Neuronal stem cell (in vitro differentiated cells): ENCODE results near the gene ISLR.

Experiments
- DNase-seq: peaks from one replicate; pipeline ENCODE4 v3.0.0-alpha.2; 2013; ENCODE audit warnings: low spot score
- H2AFZ ChIP-seq: one replicate; pipeline ENCODE4 v1.6.1; 2013; ENCODE audit warnings: mild to moderate bottlenecking, low read length, inconsistent platforms
- H2AK5ac ChIP-seq: 2 replicates; pipeline ENCODE4 v1.6.1; 2013; ENCODE audit warnings: low read depth, mild to moderate bottlenecking, inconsistent platforms, low read length, moderate library complexity, mixed read lengths
- H2BK120ac ChIP-seq: 2 replicates; pipeline ENCODE4 v1.6.1; 2013; ENCODE audit warnings: low read depth, mild to moderate bottlenecking, inconsistent platforms, low read length, moderate library complexity, mixed read lengths
- H2BK12ac ChIP-seq: one replicate; pipeline ENCODE4 v1.6.1; 2013; ENCODE audit warnings: low read length, inconsistent platforms
- H2BK15ac ChIP-seq: 2 replicates; pipeline ENCODE4 v1.6.1; 2013; ENCODE audit warnings: mild to moderate bottlenecking, low read length, inconsistent platforms, mixed read lengths
- H2BK5ac ChIP-seq: one replicate; pipeline ENCODE4 v1.6.1; 2013; ENCODE audit warnings: inconsistent platforms, mild to moderate bottlenecking, low read length, moderate library complexity
- H3K14ac ChIP-seq: one replicate; pipeline ENCODE4 v1.6.1; 2013; ENCODE audit warnings: low read length, inconsistent platforms
- H3K18ac ChIP-seq: 2 replicates; pipeline ENCODE4 v1.6.1; 2013; ENCODE audit warnings: low read length, inconsistent platforms
- H3K23ac ChIP-seq: 2 replicates; pipeline ENCODE4 v1.6.1; 2013; ENCODE audit warnings: low read depth, mild to moderate bottlenecking, mixed read lengths, low read length, inconsistent platforms; ENCODE audit not compliant: poor library complexity
- H3K27ac ChIP-seq: replicated peaks from 3 replicates; pipeline ENCODE4 v1.5.1; 2013; ENCODE audit warnings: low read length, inconsistent platforms
- H3K27me3 ChIP-seq, 3 experiments: 2 replicates each; pipeline ENCODE4 v1.6.1; 2013; ENCODE audit warnings: low read length in 3 of 3, mild to moderate bottlenecking in 2 of 3, inconsistent platforms in 1 of 3, low read depth in 1 of 3, mixed read lengths in 1 of 3, moderate library complexity in 1 of 3; ENCODE audit not compliant: control insufficient read depth in 3 of 3, insufficient read depth in 3 of 3
- H3K36me3 ChIP-seq, 2 donors: replicated peaks in 1 of 2; 2 replicates each; pipeline ENCODE4 v1.6.1; 2013; ENCODE audit warnings: low read length in 2 of 2; ENCODE audit not compliant: control insufficient read depth in 2 of 2, insufficient read depth in 2 of 2
- H3K4ac ChIP-seq: 2 replicates; pipeline ENCODE4 v1.6.1; 2013; ENCODE audit warnings: inconsistent platforms, mild to moderate bottlenecking, low read length, moderate library complexity
- H3K4me1 ChIP-seq, 2 donors: 1 replicate in 1 of 2; 2 replicates in 1 of 2; pipeline ENCODE4 v1.6.1; 2013; ENCODE audit warnings: low read length in 2 of 2, low read depth in 1 of 2; ENCODE audit not compliant: control insufficient read depth in 2 of 2, insufficient read depth in 1 of 2
- H3K4me2 ChIP-seq: one replicate; pipeline ENCODE4 v1.6.1; 2013; ENCODE audit warnings: mild to moderate bottlenecking, low read length, inconsistent platforms; ENCODE audit not compliant: insufficient read depth, poor library complexity, severe bottlenecking
- H3K4me3 ChIP-seq, 2 donors: 2 replicates each; pipeline ENCODE4 v1.5.1; 2013; ENCODE audit warnings: low read length in 2 of 2, mild to moderate bottlenecking in 2 of 2, inconsistent platforms in 1 of 2, moderate library complexity in 1 of 2
- H3K79me1 ChIP-seq: one replicate; pipeline ENCODE4 v1.6.1; 2013; ENCODE audit warnings: low read depth, mild to moderate bottlenecking, inconsistent platforms, low read length, moderate library complexity
- H3K9ac ChIP-seq: one replicate; pipeline ENCODE4 v1.6.1; 2013; ENCODE audit warnings: mild to moderate bottlenecking, low read depth, low read length, inconsistent platforms; ENCODE audit not compliant: poor library complexity
- H3K9me3 ChIP-seq, 2 donors: replicated peaks in 1 of 2; 2 replicates each; pipeline versions ENCODE3 to v1.6.1; 2013; ENCODE audit warnings: low read length in 2 of 2, mild to moderate bottlenecking in 2 of 2, inconsistent platforms in 1 of 2, low read depth in 1 of 2, mixed read lengths in 1 of 2, moderate library complexity in 1 of 2; ENCODE audit not compliant: control insufficient read depth in 2 of 2, insufficient read depth in 1 of 2
- H4K8ac ChIP-seq: one replicate; pipeline ENCODE4 v1.6.1; 2013; ENCODE audit warnings: low read depth, mild to moderate bottlenecking, inconsistent platforms, low read length, moderate library complexity
- H4K91ac ChIP-seq: one replicate; pipeline ENCODE4 v1.6.1; 2013; ENCODE audit warnings: low read length, low read depth, mild to moderate bottlenecking, inconsistent platforms; ENCODE audit not compliant: poor library complexity
- WGBS, 2 donors: extraction: QIAGEN DNeasy Blood & Tissue Kit; methylation state at CpG; one replicate each; pipeline ENCODE4 v1.1.7; 2013; ENCODE audit warnings: missing lambda C conversion rate in 2 of 2, mixed read lengths in 1 of 2; ENCODE audit not compliant: insufficient read length in 2 of 2, insufficient replicate concordance in 1 of 2; ENCODE audit errors: extremely low coverage in 2 of 2; 5-methylcytosine and 5-hydroxymethylcytosine counted together

ISLR gene

DNA sequence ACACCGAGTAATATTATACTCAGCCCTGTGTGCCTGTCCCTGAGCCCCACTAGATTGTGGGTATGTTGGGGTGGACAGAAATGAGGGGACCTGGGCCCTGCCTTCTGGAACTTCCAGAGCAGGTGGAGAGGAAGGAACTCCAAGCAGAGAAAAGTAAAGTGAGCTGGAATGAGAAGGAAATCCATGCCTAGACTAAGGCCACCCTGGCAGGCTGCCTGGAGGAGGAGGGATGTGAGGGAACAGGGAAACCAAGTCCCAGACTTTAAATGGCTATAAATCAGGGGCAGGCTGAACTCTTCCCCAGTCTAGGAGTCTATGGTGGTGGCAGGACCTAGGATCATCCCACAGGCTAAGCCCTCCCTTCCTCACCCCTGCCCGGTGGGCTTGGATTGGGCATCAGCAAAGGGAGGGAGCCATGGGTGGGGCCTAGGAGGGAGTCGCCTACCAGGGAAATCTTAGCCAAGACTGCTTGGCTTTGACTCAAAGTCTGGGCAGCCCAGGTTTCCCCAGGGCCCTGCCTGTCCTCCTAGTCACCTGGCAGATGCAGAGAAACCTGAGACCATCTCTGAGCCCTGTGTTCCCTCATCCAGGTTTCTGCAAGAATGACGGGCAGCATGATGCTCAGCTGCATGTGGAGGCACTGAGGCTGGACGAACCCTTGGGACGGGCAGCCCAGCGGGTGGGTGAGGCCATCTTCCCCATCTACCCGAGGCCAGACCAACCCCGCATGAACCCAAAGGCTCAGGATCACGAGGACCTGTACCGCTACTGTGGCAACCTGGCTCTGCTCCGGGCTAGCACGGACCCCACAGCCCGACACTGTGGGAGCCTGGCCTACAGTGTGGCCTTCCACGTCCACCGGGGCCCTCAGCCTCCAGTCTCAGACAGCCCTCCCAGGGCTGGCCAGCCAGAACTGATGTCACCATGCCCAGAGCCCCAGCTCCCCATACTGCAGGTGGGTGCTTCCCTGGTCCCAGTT lies 44.7 kb downstream of the ISLR start:
- Histone ChIP-seq H2BK15ac (peak overlapping the region; percentile 96), H3K23ac (peak overlapping the region; percentile 14), H3K14ac (no peak overlapping the region), H3K4ac (no peak overlapping the region), H2BK12ac (peak overlapping the region; percentile 47), H4K91ac (no peak overlapping the region), H2BK5ac (peak overlapping the region; percentile 9), H3K4me1 (peaks cover 49 to 55% of the 10 kb centered on the region in 2 donors), H2AFZ (no peak overlapping the region), H4K8ac (no peak overlapping the region), H3K4me3 (no peak overlapping the region), H3K27ac (no peak overlapping the region), H3K18ac (peak overlapping the region; percentile 83), H3K9me3 (no peaks in the 10 kb centered on the region), H3K36me3 (no peaks in the 10 kb centered on the region), H3K79me1 (no peaks in the 10 kb centered on the region), H2AK5ac (peak overlapping the region; percentile 91), H3K4me2 (no peak overlapping the region), H2BK120ac (no peak overlapping the region), H3K27me3 (peaks cover 0 to 2% (median 0%) of the 10 kb centered on the region in 3 experiments), H3K9ac (no peak overlapping the region)
- no peak for DNase-seq
- WGBS, 2 donors = no CpG with 5 or more reads among the region's 16 CpGs

DNA sequence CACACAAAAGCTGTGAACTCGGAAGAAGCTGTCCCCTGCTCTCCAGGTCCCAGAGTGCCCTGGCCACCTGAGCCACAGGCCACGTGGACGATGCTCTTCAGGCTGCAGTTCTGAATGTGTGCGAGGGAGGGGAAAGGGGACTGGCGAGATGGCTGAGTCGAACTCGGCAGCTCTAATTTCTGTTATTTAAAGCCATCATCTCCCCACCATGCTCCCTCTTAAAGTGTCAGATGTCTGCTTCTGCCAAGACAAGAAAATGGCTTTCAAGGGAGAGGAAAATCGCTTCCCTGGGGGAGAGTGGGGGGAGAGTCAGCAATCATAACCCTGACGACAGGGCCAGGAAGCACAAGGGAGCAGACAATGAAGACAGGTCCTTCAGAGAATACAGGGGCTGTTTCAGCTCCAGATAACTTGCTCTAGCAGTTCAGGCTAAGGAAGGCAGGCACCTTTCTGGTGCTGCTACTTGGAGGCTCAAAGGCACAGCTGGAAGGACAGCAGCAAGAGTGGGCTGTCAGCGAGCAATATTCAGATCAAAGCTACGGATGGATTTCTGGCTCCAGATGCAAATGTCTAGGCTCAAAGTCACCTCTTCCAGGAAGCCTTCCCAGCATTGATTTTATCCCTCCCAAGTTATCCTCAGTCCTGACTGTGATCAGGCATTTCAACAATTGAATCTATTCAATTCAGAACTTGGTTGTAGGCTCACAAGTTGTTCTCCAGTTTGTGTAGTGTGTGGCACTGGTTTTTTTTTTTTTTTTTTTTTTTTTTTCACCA lies 47.2 kb downstream of the ISLR start:
- Histone ChIP-seq H3K36me3 (no peaks in the 10 kb centered on the region), H2BK5ac (peak overlapping the region; percentile 43), H2AK5ac (no peak overlapping the region), H3K4me1 (peaks cover 46 to 54% of the 10 kb centered on the region in 2 donors), H3K9me3 (no peaks in the 10 kb centered on the region), H2AFZ (peak overlapping the region; percentile 46), H3K14ac (no peak overlapping the region), H4K91ac (no peak overlapping the region), H3K9ac (no peak overlapping the region), H3K18ac (peak overlapping the region; percentile 36), H2BK120ac (no peak overlapping the region), H3K27ac (no peak overlapping the region), H3K4me3 (peak overlapping the region in 1 of 2 donors; percentile 5), H3K4ac (no peak overlapping the region), H3K27me3 (peaks cover 0 to 2% (median 0%) of the 10 kb centered on the region in 3 experiments), H2BK15ac (no peak overlapping the region), H4K8ac (no peak overlapping the region), H3K23ac (no peak overlapping the region), H3K4me2 (no peak overlapping the region), H2BK12ac (peak overlapping the region; percentile 35), H3K79me1 (no peaks in the 10 kb centered on the region)
- no peak for DNase-seq
- no CpG with 5 or more reads among the region's 11 CpGs for WGBS, 2 donors

DNA sequence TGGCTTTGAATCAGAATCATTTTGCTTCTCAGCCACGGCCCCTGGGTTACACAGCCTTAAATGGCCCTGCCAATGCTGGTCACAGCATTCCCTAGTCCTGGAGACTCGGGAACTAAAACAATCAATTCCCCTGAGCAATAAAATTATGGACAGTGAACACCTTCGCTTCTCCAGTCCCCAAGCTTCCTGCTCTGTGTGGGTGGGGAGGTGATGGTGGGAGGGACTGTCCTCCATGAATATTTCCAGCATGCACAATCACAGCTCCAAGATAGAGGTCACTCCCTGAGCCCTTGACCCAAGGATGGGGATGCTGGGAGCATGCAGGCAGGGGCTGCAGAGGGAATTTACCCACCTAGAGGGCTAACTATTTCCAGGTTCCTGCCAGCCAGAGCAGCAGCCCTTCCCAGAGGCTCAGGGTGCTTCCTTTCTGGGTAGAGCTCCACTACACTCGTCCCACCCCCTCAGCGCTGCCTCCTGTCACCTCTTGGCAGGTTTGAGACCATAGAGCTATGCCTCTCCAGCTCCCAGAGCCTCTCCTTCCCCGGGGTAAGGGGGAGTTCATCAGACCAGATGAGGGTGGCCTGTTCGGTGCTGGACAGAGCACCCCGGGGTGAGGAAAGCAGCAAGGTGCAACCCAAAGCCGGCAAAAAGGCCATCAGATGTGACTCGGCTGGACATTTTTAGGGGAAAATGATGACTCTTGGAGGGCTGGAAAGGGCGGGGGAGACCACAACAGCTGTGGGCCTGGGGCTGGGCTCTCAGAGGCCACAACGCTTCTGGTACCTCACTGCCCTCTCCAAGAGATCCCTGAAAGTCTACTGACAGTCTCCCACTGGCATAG lies 48.1 kb downstream of the ISLR start:
- no peaks in the 10 kb centered on the region for H3K9me3 ChIP-seq
- no peaks in the 10 kb centered on the region for H3K36me3 ChIP-seq
- peaks cover 41 to 50% of the 10 kb centered on the region in 2 donors for H3K4me1 ChIP-seq
- H3K23ac ChIP-seq = no peak overlapping the region
- H2AK5ac ChIP-seq = peak overlapping the region; percentile 20
- peaks cover 0 to 2% (median 0%) of the 10 kb centered on the region in 3 experiments for H3K27me3 ChIP-seq
- no peak overlapping the region for H3K4ac ChIP-seq
- H3K4me3 ChIP-seq = no peak overlapping the region
- no peaks in the 10 kb centered on the region for H3K79me1 ChIP-seq
- peak overlapping the region; percentile 9 for H2BK15ac ChIP-seq
- H3K18ac ChIP-seq = peak overlapping the region; percentile 78
- H4K91ac ChIP-seq = no peak overlapping the region
- WGBS, 2 donors = no CpG with 5 or more reads among the region's 12 CpGs
- peak overlapping the region; percentile 50 for H2AFZ ChIP-seq
- no peak for DNase-seq
- no peak overlapping the region for H3K14ac ChIP-seq
- no peak overlapping the region for H2BK5ac ChIP-seq
- no peak overlapping the region for H3K4me2 ChIP-seq
- H2BK12ac ChIP-seq = no peak overlapping the region
- H2BK120ac ChIP-seq = no peak overlapping the region
- no peak overlapping the region for H3K9ac ChIP-seq
- H3K27ac ChIP-seq = peak overlapping the region; percentile 13
- H4K8ac ChIP-seq = no peak overlapping the region
